ENCODE measurements around the gene PLCB4. TPM values are rescaled to one million over a fixed set of nuclear protein-coding genes. Genes with fewer than 3 reads are reported as not detected.

The PLCB4 gene
- total RNA-seq, 4 donors from 2014 or later: 3.5 to 30.5 (median 17.5) TPM

DNA sequence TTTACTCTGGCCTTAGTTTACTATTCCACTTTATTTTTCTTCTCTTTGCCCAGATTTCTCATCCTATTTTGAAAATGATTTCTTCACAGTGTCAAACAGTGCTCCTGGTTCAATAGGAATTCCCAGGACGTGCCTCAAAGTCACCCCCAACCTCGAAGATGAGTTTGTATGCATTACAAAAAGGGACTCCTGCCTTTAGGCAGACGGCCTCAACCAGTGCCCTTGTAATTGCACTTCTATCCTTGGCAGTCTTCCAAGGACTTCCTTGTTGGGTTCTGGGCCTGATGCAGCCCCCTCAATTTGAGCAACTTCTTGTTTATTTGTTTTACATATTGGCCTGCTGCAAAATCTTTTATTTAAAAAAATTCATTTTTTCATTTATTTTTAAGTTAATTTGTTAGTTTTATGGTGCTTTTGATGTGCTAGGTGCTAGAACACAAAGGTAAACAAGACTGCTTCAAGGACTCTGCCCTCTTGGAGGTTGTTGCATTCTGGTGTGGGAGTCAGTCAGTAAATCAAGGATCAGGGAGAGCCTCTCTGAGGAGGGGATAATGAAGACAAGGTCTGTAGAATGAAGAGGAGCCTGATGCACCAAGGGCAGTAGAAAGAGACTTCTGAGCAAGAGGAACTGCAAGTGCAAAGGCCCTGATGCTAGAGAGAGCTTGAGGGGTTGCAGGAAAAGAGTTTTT, 264.0 kb downstream of the PLCB4 start:
- no peaks in the 10 kb centered on the region for H3K9me3 ChIP-seq
- DNase-seq: no peak
- peaks cover 0 to 23% (median 0%) of the 10 kb centered on the region in 4 donors for H3K4me1 ChIP-seq
- H3K4me3 ChIP-seq: no peak overlapping the region
- no peaks in the 10 kb centered on the region for H3K36me3 ChIP-seq
- peak overlapping the region in 2 of 4 donors; percentile 6 to 8 for H3K27ac ChIP-seq
- no peak for TF ChIP-seq CTCF (IDR thresholded peaks at IDR 0.05)
- TF ChIP-seq POLR2A (IDR thresholded peaks at IDR 0.05): no peak
- H3K27me3 ChIP-seq: no peaks in the 10 kb centered on the region

DNA sequence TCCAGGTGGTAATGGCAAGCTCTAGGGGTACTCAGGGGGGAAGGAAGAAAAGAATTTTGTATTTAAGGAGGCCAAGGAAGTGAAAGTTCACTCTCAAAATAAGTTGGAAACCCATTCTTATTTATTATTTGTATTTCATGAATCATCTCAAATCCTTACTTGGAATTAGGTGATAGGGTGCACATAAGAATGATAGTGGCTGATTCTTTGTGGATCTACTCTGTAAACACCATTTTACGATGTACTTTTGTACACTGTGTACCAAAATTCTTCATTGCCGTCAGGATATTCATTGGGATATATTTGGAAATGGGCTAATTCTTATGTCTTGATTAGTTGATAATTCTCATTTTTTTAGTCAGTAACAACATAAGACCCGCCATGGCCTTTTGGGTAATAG, 266.0 kb downstream of the PLCB4 start:
- Histone ChIP-seq H3K27me3 (no peaks in the 10 kb centered on the region), H3K36me3 (no peaks in the 10 kb centered on the region), H3K9me3 (no peaks in the 10 kb centered on the region), H3K4me3 (peak overlapping the region in 2 of 4 donors; percentile 17 to 19), H3K4me1 (peaks cover 0 to 19% (median 0%) of the 10 kb centered on the region in 4 donors), H3K27ac (no peak overlapping the region)
- no peak for DNase-seq
- no peak for TF ChIP-seq CTCF (IDR thresholded peaks at IDR 0.05)
- TF ChIP-seq POLR2A (IDR thresholded peaks at IDR 0.05): no peak

GRCh38 chr20:9338101-9338500, 269.2 kb downstream of the PLCB4 start:
- Histone ChIP-seq H3K9me3 (no peaks in the 10 kb centered on the region), H3K27me3 (no peaks in the 10 kb centered on the region), H3K4me1 (peaks cover 0 to 1% (median 0%) of the 10 kb centered on the region in 4 donors), H3K27ac (no peak overlapping the region), H3K36me3 (no peaks in the 10 kb centered on the region), H3K4me3 (no peak overlapping the region)
- no peak for DNase-seq
- TF ChIP-seq CTCF (IDR thresholded peaks at IDR 0.05) (no peak), POLR2A (IDR thresholded peaks at IDR 0.05) (no peak)

DNA sequence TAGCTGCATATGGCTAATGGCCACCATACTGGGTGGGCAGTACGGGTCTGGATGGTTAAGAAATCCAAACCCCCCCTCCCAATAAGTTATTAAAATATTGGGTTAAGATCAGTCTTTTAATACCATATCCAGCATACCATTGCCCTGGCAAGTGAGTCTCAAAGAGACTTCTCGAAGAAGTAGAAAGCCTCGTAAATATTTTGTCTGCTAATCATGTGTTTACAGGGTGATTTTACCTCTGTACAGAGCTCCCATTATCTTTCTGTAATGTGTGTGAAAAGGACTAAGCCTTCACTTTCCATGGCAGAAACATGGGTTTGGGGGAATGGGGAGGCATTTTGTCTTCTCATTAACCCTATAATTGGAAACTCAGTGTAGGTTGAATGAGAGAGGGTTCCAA, 270.8 kb downstream of the PLCB4 start:
- H3K36me3 ChIP-seq: no peaks in the 10 kb centered on the region
- TF ChIP-seq POLR2A (IDR thresholded peaks at IDR 0.05): no peak
- TF ChIP-seq CTCF (IDR thresholded peaks at IDR 0.05): no peak
- H3K9me3 ChIP-seq: no peaks in the 10 kb centered on the region
- H3K27ac ChIP-seq: no peak overlapping the region
- H3K4me1 ChIP-seq: no peaks in the 10 kb centered on the region
- H3K27me3 ChIP-seq: no peaks in the 10 kb centered on the region
- H3K4me3 ChIP-seq: no peak overlapping the region
- DNase-seq: no peak

- TF ChIP-seq CTCF (IDR thresholded peaks at IDR 0.05) (no peak), POLR2A (IDR thresholded peaks at IDR 0.05) (no peak)
Measured at GRCh38 chr20:9342651-9343050, 273.8 kb downstream of the PLCB4 start.

More at GRCh38 chr20:9342651-9343050, 273.8 kb downstream of the PLCB4 start:
- H3K9me3 ChIP-seq: no peaks in the 10 kb centered on the region
- H3K36me3 ChIP-seq: no peaks in the 10 kb centered on the region
- no peak overlapping the region for H3K27ac ChIP-seq
- DNase-seq: no peak
- H3K27me3 ChIP-seq: no peaks in the 10 kb centered on the region
- H3K4me1 ChIP-seq: no peaks in the 10 kb centered on the region
- no peak overlapping the region for H3K4me3 ChIP-seq
